TTC549 (cell line): ENCODE data around the gene TTLL8.

Experiments used
- FAIRE-seq: peaks from 2 replicates; lab custom pipeline; 2012; peaks lifted over from hg19 to GRCh38; lab: Jason Lieb, UNC

Gene TTLL8

GRCh38 chr22:50040717-50041116, 17.4 kb downstream of the TTLL8 start:
- no peak for FAIRE-seq

GRCh38 chr22:50039669-50040443, 18.2 kb downstream of the TTLL8 start:
- FAIRE-seq: no peak

- FAIRE-seq: no peak
Measured at GRCh38 chr22:50035976-50036724, 21.9 kb downstream of the TTLL8 start.

GRCh38 chr22:50035131-50035881, 22.8 kb downstream of the TTLL8 start:
- no peak for FAIRE-seq

- no peak for FAIRE-seq
Measured at GRCh38 chr22:50034126-50035081, 23.7 kb downstream of the TTLL8 start.

GRCh38 chr22:50032941-50033601, 25.0 kb downstream of the TTLL8 start:
- FAIRE-seq: no peak

GRCh38 chr22:50032109-50032871, 25.8 kb downstream of the TTLL8 start:
- no peak for FAIRE-seq

- no peak for FAIRE-seq
Measured at GRCh38 chr22:50031189-50032091, 26.7 kb downstream of the TTLL8 start.

GRCh38 chr22:50030297-50031188, 27.6 kb downstream of the TTLL8 start:
- no peak for FAIRE-seq

GRCh38 chr22:50027639-50028537, 30.2 kb downstream of the TTLL8 start:
- no peak for FAIRE-seq

- FAIRE-seq: no peak
Measured at GRCh38 chr22:50025993-50026392, 32.1 kb downstream of the TTLL8 start.

GRCh38 chr22:50022171-50022819, 35.8 kb downstream of the TTLL8 start:
- no peak for FAIRE-seq

DNA sequence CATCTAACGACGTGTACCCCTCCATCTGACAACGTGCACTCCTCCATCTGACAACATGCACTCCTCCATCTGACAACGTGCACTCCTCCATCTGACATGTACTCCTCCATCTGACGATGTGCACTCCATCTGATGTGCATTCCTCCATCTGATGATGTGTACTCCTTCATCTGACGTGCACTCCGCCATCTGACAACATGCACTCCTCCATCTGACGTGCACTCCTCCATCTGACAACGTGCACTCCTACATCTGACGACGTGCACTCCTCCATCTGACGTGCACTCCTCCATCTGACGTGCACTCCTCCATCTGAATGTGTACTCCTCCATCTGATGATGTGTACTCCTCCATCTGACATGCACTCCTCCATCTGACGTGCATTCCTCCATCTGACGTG, 37.5 kb downstream of the TTLL8 start:
- FAIRE-seq: no peak

- FAIRE-seq: no peak
Measured at GRCh38 chr22:50019316-50019715, 38.8 kb downstream of the TTLL8 start.

DNA sequence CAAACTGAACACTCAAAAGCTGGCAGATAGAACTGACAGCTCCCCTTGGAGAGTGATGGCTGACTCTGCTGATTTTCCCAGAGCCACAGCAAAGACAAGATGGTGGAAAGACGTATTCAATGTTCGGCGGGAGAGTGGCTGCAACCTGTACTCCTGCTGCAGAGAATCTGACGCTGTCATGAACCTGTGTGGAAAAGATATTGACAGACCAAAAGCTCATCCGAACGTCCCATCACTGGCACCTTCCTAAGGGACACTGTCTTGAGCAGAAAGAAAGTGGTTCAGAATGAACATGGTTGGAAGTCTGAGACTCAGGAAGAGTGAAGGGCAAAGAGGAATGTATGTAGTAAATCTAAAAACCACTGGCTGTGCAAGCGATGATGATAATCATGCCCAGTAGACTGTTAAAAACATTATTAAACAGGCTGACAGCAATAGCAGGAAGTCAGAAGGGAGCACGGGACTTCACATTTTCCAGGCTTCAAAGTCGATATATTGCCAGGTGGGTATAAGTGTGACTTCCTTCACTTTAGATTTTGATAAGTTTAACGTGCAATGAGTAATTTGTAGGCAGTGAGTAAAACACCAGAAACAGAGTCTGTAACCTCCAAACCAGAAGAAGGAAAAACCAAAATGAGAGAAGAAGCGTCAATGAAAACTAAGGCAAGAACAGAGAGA, 39.4 kb downstream of the TTLL8 start:
- no peak for FAIRE-seq

DNA sequence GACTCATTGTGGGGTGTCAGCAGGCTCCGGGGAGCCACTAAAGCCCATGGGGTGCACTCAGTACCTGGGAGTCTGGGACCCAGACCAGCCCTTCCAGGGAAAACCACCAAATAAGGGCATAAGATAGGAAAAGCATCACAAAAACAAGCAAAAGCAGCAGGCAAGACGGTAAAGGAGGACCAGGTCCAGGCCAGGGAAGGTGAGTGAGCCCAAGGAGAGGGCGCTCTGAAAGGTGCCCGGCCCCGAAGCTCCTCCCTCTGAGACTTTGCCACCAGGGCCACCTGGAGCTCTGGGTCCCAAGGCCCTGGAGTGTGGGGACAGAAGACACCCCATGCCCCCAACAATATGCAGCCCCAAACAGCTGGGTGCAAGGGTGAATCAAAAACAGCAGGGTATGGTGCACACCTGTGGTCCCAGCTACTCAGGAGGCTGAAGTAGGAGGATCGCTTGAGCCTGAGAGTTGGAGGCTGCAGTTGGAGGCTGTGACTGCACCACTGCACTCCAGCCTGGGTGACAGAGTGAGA, 40.3 kb downstream of the TTLL8 start:
- no peak for FAIRE-seq
